Mucosa of descending colon (tissue), 3 donors: ENCODE results near the gene HIRA. TPM values are rescaled to one million over a fixed set of nuclear protein-coding genes. Genes with fewer than 3 reads are reported as not detected.

Source experiments
- ATAC-seq: fragments of 200-7000 bp; cut with Tn5 transposase; one replicate; pipeline ENCODE4 v1.9.1; 2020; ENCODE audit warnings: mild to moderate bottlenecking, moderate library complexity
- DNase-seq, 3 donors: peaks; one replicate each; pipeline ENCODE4 v3.0.0-alpha.2; 2020
- H3K36me3 ChIP-seq: fragments of 200-600 bp; one replicate; pipeline ENCODE4 v1.8.0; 2021; ENCODE audit warnings: low read depth, mild to moderate bottlenecking
- H3K4me1 ChIP-seq: fragments of 200-600 bp; one replicate; pipeline ENCODE4 v1.8.0; 2021; ENCODE audit warnings: low read depth, mild to moderate bottlenecking
- H3K4me3 ChIP-seq: fragments of 200-600 bp; one replicate; pipeline ENCODE4 v1.8.0; 2021; ENCODE audit warnings: mild to moderate bottlenecking
- H3K9me3 ChIP-seq: fragments of 200-600 bp; one replicate; pipeline ENCODE4 v1.8.0; 2021; ENCODE audit warnings: mild to moderate bottlenecking
- intact Hi-C, 2 donors: fragments of 100-400 bp; cut with DNase I in 1 of 2; cut with micrococcal nuclease in 1 of 2; formaldehyde crosslinking; loops; one replicate each; pipeline versions ENCODE4 v1.11.0 to v1.11.1; 2022; cut with DNase I, micrococcal nuclease
- total RNA-seq, 3 donors: library from RNA; stranded (reverse); fragmentation: NEBNext Ultra II Directional in 2 of 3; extraction: Animal tissue kit (Norgen Biotek cat#: 25700) in 2 of 3; gene quantifications; one replicate each; pipeline versions ENCODE4 v1.2.1 to v1.2.4, GENCODE V29; 2021 to 2023
- TF ChIP-seq, protein P1 (sequence below): fragments of 200-600 bp; IDR thresholded peaks from one replicate; pipeline ENCODE4 v1.8.0; 2022; ENCODE audit warnings: antibody characterized with exemption, mild to moderate bottlenecking
- donor health status: DM: no; HTN: no; CAD: no; lungs with moderate emphysema.
- donor health status: DM: no; HTN: no; CAD: no.
- donor health status: DM: no; HTN: yes; CAD: no.

Gene HIRA
- total RNA-seq, 3 donors from 2014 or later, result 24.0 to 35.0 (median 27.4) TPM

DNA sequence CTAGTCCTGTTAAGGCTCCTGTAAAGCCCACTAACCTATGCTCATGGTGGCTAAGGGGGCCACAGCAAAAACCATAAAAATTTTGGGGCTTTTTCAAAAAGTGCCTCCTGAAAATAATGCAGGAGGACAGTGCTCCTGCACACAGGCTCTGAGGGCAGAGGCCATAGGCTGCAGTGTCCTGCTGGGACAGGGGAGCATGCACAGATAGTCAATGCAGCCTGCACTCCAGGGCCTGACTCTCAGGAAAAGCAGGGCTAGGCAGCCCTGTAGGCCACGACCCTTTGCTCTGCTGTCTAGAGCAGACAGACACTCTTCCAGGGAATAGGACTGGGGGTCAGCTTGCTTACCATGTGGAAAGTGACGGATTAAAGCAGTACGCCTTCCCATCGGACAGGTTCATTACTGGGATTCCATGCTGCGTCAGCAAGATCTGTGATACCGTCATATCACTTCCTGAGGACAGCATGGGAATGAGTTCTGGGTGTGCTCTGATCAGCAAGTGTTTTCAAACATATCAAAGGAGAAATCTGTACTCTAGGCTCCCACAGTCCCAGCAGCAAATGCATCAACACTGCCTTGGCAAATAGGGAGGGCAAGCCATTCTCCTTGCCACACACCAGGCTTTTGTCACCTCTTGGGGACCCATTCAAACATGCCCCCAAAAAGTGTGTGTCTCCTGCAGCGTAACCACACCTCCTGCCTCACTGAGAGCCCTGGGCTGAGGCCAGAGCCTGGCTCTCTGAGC lies 75.9 kb downstream of the HIRA start:
- no peak for DNase-seq
- TF ChIP-seq, protein P1, sequence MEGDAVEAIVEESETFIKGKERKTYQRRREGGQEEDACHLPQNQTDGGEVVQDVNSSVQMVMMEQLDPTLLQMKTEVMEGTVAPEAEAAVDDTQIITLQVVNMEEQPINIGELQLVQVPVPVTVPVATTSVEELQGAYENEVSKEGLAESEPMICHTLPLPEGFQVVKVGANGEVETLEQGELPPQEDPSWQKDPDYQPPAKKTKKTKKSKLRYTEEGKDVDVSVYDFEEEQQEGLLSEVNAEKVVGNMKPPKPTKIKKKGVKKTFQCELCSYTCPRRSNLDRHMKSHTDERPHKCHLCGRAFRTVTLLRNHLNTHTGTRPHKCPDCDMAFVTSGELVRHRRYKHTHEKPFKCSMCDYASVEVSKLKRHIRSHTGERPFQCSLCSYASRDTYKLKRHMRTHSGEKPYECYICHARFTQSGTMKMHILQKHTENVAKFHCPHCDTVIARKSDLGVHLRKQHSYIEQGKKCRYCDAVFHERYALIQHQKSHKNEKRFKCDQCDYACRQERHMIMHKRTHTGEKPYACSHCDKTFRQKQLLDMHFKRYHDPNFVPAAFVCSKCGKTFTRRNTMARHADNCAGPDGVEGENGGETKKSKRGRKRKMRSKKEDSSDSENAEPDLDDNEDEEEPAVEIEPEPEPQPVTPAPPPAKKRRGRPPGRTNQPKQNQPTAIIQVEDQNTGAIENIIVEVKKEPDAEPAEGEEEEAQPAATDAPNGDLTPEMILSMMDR, result no peak
- no peak for ATAC-seq
- Histone ChIP-seq H3K36me3 (no peaks in the 10 kb centered on the region), H3K4me3 (no peak overlapping the region), H3K4me1 (no peaks in the 10 kb centered on the region), H3K9me3 (no peaks in the 10 kb centered on the region)
- intact Hi-C loops, result no loop called here

DNA sequence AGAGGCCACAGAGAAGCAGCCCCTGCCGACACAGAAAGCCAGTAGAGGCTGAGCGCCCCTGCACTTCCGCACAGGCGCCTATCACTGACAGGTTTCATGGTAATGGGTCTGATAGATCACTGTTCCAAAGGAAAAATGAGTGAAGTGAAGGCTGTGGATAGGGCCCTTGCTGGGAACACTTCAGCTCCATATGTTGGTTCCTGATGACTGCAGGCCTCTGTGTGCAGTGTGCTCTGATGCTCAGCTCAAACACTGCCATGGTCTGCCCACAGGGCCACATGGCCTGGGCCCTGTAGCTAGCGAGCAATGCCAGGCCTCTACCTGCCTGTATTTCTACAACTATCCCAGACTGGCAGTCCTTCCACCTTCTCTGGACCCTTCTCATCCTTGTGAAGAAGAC lies 77.3 kb downstream of the HIRA start:
- no peak for ATAC-seq
- H3K4me3 ChIP-seq, result no peak overlapping the region
- intact Hi-C loops, result no loop called here
- TF ChIP-seq, protein P1, result no peak
- H3K4me1 ChIP-seq, result no peaks in the 10 kb centered on the region
- H3K36me3 ChIP-seq, result no peaks in the 10 kb centered on the region
- no peak for DNase-seq
- no peaks in the 10 kb centered on the region for H3K9me3 ChIP-seq

GRCh38 chr22:19353363-19354131 lies 78.0 kb downstream of the HIRA start:
- Histone ChIP-seq H3K4me1 (no peaks in the 10 kb centered on the region), H3K36me3 (no peaks in the 10 kb centered on the region), H3K9me3 (no peaks in the 10 kb centered on the region), H3K4me3 (no peak overlapping the region)
- ATAC-seq, result no peak
- intact Hi-C loops, result no loop called here
- no peak for DNase-seq
- TF ChIP-seq, protein P1, result no peak

- ATAC-seq (no peak), DNase-seq (no peak)
- Histone ChIP-seq H3K4me3 (no peak overlapping the region), H3K36me3 (no peaks in the 10 kb centered on the region), H3K9me3 (no peaks in the 10 kb centered on the region), H3K4me1 (no peaks in the 10 kb centered on the region)
- TF ChIP-seq, protein P1, result no peak
- intact Hi-C loops, result no loop called here
Measured at GRCh38 chr22:19352766-19353165, 78.8 kb downstream of the HIRA start.

DNA sequence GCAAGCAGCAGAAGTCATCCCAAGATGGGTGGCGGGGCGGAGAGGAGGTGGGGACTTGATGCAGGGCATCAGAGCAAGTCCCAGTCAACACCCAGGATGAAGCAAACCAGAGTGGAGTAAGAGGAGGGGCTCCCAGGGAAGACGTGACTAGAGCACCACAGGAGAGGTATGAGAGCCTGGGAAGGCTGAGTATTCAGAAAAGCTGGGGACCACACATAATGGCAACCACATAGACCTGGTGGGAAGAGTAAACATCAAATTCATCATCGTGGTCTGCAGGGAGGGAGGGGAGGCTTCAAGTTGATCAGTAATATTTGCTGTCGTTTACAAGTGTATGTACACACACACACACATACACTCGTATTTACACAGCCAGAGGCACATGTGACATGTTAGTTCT lies 79.3 kb downstream of the HIRA start:
- Histone ChIP-seq H3K4me1 (no peaks in the 10 kb centered on the region), H3K4me3 (no peak overlapping the region), H3K36me3 (no peaks in the 10 kb centered on the region), H3K9me3 (no peaks in the 10 kb centered on the region)
- ATAC-seq (no peak), DNase-seq (no peak)
- intact Hi-C loops, result no loop called here
- TF ChIP-seq, protein P1, result no peak
